Hepatocyte (in vitro differentiated cells): ENCODE measurements around the gene PPFIA2. TPM values are rescaled to one million over a fixed set of nuclear protein-coding genes. Genes with fewer than 3 reads are reported as not detected.

Experiments used
- DNase-seq: peaks from one replicate; pipeline ENCODE4 v3.0.0-alpha.2; 2016; ENCODE audit warnings: low spot score
- H2AFZ ChIP-seq: fragments of 200-600 bp; sonication (generic); 2 replicates; pipeline ENCODE4 v1.6.0; 2016; ENCODE audit warnings: antibody characterized with exemption, mild to moderate bottlenecking
- H3K27ac ChIP-seq: fragments of 200-600 bp; sonication (generic); 2 replicates; pipeline ENCODE4 v1.5.1; 2016; ENCODE audit warnings: mild to moderate bottlenecking
- H3K27me3 ChIP-seq: fragments of 200-600 bp; sonication (generic); 2 replicates; pipeline ENCODE4 v1.6.1; 2016
- H3K36me3 ChIP-seq: fragments of 200-600 bp; sonication (generic); replicated peaks from 2 replicates; pipeline ENCODE4 v1.5.1; 2016; ENCODE audit warnings: low read depth; ENCODE audit not compliant: insufficient read depth
- H3K4me1 ChIP-seq: fragments of 200-600 bp; sonication (generic); 2 replicates; pipeline ENCODE4 v1.5.1; 2016; ENCODE audit warnings: mild to moderate bottlenecking, moderate library complexity; ENCODE audit not compliant: insufficient read depth
- H3K4me2 ChIP-seq: fragments of 200-600 bp; sonication (generic); 2 replicates; pipeline ENCODE4 v1.6.0; 2016
- H3K4me3 ChIP-seq: fragments of 200-600 bp; sonication (generic); 2 replicates; pipeline ENCODE4 v1.5.1; 2016; ENCODE audit warnings: mild to moderate bottlenecking
- H3K79me2 ChIP-seq: fragments of 200-600 bp; sonication (generic); 2 replicates; pipeline ENCODE4 v1.6.0; 2017; ENCODE audit warnings: mild to moderate bottlenecking
- H3K9me2 ChIP-seq: fragments of 200-600 bp; sonication (generic); replicated peaks from 2 replicates; pipeline ENCODE4 v1.6.0; 2017; ENCODE audit warnings: mild to moderate bottlenecking; ENCODE audit not compliant: insufficient read depth
- H3K9me3 ChIP-seq: fragments of 200-600 bp; sonication (generic); 2 replicates; pipeline ENCODE4 v1.5.1; 2016; ENCODE audit warnings: low read depth, mild to moderate bottlenecking
- H4K20me1 ChIP-seq: fragments of 200-600 bp; sonication (generic); 2 replicates; pipeline ENCODE4 v1.6.0; 2016; ENCODE audit warnings: mild to moderate bottlenecking; ENCODE audit not compliant: insufficient read depth, poor library complexity, severe bottlenecking
- EZH2 ChIP-seq: fragments of 200-600 bp; sonication (generic); IDR thresholded peaks from 2 replicates; pipeline ENCODE4 v1.6.1; 2016; ENCODE audit warnings: antibody characterized with exemption, mild to moderate bottlenecking, borderline replicate concordance
- EZH2phosphoT487 ChIP-seq: fragments of 200-600 bp; sonication (generic); IDR thresholded peaks from one replicate; pipeline ENCODE4 v1.6.1; 2018; ENCODE audit warnings: antibody characterized with exemption, mild to moderate bottlenecking, low read depth, moderate library complexity; ENCODE audit not compliant: unreplicated experiment, severe bottlenecking
- WGBS: methylation state at CpG from one replicate; pipeline ENCODE4 v1.1.6; 2016; ENCODE audit warnings: low lambda C conversion rate; ENCODE audit errors: missing lambda C conversion rate; 5-methylcytosine and 5-hydroxymethylcytosine counted together
- polyA plus RNA-seq: library from polyadenylated mRNA; unstranded; fragments of >200 nt; fragmentation: Nextera tagmentation; extraction: Ambion mirVana; gene quantifications from 2 replicates; pipeline ENCODE4 v1.2.1, GENCODE V29; 2016
- total RNA-seq: library from RNA; depleted of rRNA; stranded (reverse); fragments of >200 nt; gene quantifications from 2 replicates; pipeline ENCODE4 v1.2.3, GENCODE V29; 2014
- TF ChIP-seq, protein P1 (sequence below): fragments of 200-600 bp; sonication (generic); IDR thresholded peaks from 2 replicates; pipeline ENCODE4 v1.5.1; 2016; ENCODE audit warnings: antibody characterized with exemption, mild to moderate bottlenecking; ENCODE audit not compliant: poor library complexity

Gene PPFIA2
- total and polyA plus RNA-seq, 2 experiments from 2014 or later: 1.2 TPM; not detected in 1

DNA sequence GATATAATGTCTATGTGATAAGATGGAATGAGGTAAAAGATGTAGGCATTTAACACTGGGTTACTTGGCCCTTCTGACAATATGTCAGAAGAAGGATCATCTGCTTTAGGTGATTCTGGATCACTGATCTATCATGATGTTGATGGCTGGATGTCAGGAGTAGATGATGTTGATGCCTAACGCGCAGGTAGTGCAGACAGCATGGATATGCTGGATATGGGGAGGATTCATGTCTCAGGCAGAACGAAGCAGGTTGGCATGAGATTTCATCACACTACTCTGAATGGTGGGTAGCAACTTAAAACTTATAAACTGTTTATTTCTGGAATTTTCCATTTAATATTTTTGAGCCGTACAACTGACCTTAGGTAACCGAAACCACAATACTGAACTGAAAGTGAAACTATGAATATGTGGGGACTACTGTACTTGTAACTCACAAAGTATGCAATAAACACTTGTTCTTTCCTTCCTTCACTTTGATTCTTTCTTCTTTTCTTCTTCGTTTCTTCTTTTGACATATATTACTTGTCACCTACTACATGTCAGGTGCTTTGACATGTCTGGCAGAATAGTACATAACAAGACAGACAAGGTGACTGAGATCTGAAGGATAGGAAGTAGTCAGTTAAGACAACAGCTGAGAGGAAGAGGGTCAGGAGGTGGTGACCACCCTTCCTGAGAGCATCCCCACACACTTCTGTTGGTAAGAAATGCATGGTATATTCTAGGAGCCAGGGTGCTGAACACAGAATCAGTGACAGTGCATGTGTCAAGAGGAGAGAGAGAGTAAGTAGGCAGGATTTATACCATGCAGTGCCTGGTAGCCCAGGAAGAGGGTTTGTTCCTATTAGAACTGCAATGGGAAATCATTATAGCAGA, 238.8 kb downstream of the PPFIA2 start:
- DNase-seq: no peak
- TF ChIP-seq EZH2: no peak
- TF ChIP-seq, protein P1, sequence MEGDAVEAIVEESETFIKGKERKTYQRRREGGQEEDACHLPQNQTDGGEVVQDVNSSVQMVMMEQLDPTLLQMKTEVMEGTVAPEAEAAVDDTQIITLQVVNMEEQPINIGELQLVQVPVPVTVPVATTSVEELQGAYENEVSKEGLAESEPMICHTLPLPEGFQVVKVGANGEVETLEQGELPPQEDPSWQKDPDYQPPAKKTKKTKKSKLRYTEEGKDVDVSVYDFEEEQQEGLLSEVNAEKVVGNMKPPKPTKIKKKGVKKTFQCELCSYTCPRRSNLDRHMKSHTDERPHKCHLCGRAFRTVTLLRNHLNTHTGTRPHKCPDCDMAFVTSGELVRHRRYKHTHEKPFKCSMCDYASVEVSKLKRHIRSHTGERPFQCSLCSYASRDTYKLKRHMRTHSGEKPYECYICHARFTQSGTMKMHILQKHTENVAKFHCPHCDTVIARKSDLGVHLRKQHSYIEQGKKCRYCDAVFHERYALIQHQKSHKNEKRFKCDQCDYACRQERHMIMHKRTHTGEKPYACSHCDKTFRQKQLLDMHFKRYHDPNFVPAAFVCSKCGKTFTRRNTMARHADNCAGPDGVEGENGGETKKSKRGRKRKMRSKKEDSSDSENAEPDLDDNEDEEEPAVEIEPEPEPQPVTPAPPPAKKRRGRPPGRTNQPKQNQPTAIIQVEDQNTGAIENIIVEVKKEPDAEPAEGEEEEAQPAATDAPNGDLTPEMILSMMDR: no peak
- no peak for TF ChIP-seq EZH2phosphoT487
- Histone ChIP-seq H2AFZ (no peak overlapping the region), H3K9me2 (no peaks in the 10 kb centered on the region), H3K36me3 (no peaks in the 10 kb centered on the region), H3K4me3 (no peak overlapping the region), H4K20me1 (no peaks in the 10 kb centered on the region), H3K4me1 (no peaks in the 10 kb centered on the region), H3K4me2 (no peak overlapping the region), H3K27ac (no peak overlapping the region), H3K9me3 (no peaks in the 10 kb centered on the region), H3K27me3 (no peaks in the 10 kb centered on the region), H3K79me2 (no peaks in the 10 kb centered on the region)
- WGBS: 83% methylated on average over 6 of the region's 6 CpGs

DNA sequence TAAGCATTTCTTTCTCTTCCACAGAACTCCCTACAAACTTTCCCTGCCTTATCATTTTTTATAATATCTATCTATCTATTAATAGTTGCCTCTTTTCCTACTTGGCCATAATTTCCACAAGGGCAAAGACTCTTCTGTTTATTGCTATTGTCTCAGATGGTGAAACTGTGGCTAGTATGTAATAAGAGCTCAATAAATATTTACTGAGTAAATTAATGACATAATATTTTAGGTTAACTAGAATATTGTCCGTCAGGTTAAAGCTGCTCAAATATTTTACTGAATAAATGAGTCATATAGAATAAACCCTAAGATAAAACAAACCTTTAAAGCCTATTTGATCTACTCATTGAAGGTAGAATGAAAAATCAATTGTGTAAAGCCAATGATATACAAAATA, 240.5 kb downstream of the PPFIA2 start:
- H3K9me2 ChIP-seq: no peaks in the 10 kb centered on the region
- H3K36me3 ChIP-seq: no peaks in the 10 kb centered on the region
- H2AFZ ChIP-seq: no peak overlapping the region
- no peaks in the 10 kb centered on the region for H3K79me2 ChIP-seq
- no peak for DNase-seq
- no peaks in the 10 kb centered on the region for H3K4me1 ChIP-seq
- no peaks in the 10 kb centered on the region for H3K9me3 ChIP-seq
- TF ChIP-seq EZH2 (no peak), EZH2phosphoT487 (no peak)
- TF ChIP-seq, protein P1: no peak
- no peaks in the 10 kb centered on the region for H4K20me1 ChIP-seq
- 51% methylated on average over 1 of the region's 1 CpG for WGBS
- H3K4me2 ChIP-seq: no peak overlapping the region
- no peaks in the 10 kb centered on the region for H3K27me3 ChIP-seq
- no peak overlapping the region for H3K4me3 ChIP-seq
- H3K27ac ChIP-seq: no peak overlapping the region

DNA sequence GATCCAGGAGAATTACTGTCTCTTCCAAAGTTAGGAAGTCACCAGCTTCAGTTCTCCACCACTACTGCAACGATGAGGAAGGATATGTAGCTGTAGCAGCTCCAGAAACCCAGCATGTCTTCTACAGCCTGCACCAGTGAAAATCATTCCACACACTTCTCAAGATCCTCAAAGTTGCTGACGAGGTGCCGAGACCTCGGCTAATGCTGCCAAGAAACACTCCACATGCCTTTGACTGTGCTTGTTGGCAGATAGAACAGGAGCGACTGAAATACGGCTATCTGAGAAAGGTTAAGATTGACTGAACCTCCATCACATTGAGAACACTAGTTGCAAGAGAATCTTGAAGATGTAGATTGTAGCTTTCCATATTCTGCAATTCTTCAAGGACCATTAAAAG, 241.9 kb downstream of the PPFIA2 start:
- H4K20me1 ChIP-seq: no peaks in the 10 kb centered on the region
- H3K36me3 ChIP-seq: no peaks in the 10 kb centered on the region
- 90% methylated on average over 6 of the region's 6 CpGs for WGBS
- H3K79me2 ChIP-seq: no peaks in the 10 kb centered on the region
- H3K4me1 ChIP-seq: no peaks in the 10 kb centered on the region
- no peak for TF ChIP-seq EZH2phosphoT487
- TF ChIP-seq, protein P1: no peak
- no peak for TF ChIP-seq EZH2
- H3K27me3 ChIP-seq: no peaks in the 10 kb centered on the region
- no peak overlapping the region for H2AFZ ChIP-seq
- no peaks in the 10 kb centered on the region for H3K9me3 ChIP-seq
- DNase-seq: no peak
- no peak overlapping the region for H3K4me3 ChIP-seq
- H3K27ac ChIP-seq: no peak overlapping the region
- no peak overlapping the region for H3K4me2 ChIP-seq
- no peaks in the 10 kb centered on the region for H3K9me2 ChIP-seq
